CD4-positive, CD25-positive, alpha-beta regulatory T cell (primary cell): ENCODE results near the gene SCD5. TPM values are rescaled to one million over a fixed set of nuclear protein-coding genes. Genes with fewer than 3 reads are reported as not detected.

ENCODE experiments used
- ATAC-seq, 2 donors: fragments of 150-1000 bp; cut with Tn5 transposase; one replicate each; pipeline ENCODE4 v1.10.0; 2021; ENCODE audit warnings: low read depth in 2 of 2, moderate number of reproducible peaks in 2 of 2, moderate library complexity in 1 of 2
- DNase-seq, 3 donors: peaks; one replicate each; pipeline versions ENCODE4 v3.0.0 to v3.0.0-alpha.2; 2012 to 2022; ENCODE audit warnings: mixed read lengths in 1 of 3
- H3K27ac ChIP-seq: one replicate; pipeline ENCODE4 v1.7.0; 2013; ENCODE audit warnings: mild to moderate bottlenecking, low read length; ENCODE audit not compliant: insufficient read depth, poor library complexity, severe bottlenecking
- H3K27me3 ChIP-seq: one replicate; pipeline ENCODE4 v1.7.0; 2013; ENCODE audit warnings: low read length; ENCODE audit not compliant: control insufficient read depth, insufficient read depth
- H3K36me3 ChIP-seq: one replicate; pipeline ENCODE4 v1.7.0; 2013; ENCODE audit warnings: mild to moderate bottlenecking, low read length, moderate library complexity; ENCODE audit not compliant: control insufficient read depth, insufficient read depth
- H3K4me1 ChIP-seq: 2 replicates; pipeline ENCODE4 v1.7.0; 2013; ENCODE audit warnings: mild to moderate bottlenecking, low read length; ENCODE audit not compliant: insufficient read depth, control insufficient read depth, poor library complexity, severe bottlenecking
- H3K4me3 ChIP-seq: one replicate; pipeline ENCODE4 v1.7.0; 2013; ENCODE audit warnings: low read depth, mild to moderate bottlenecking, low read length, moderate library complexity
- H3K9me3 ChIP-seq, 2 experiments: 1 replicate in 1 of 2; 2 replicates in 1 of 2; pipeline ENCODE4 v1.7.0; 2013; ENCODE audit warnings: low read length in 2 of 2, mild to moderate bottlenecking in 1 of 2, moderate library complexity in 1 of 2; ENCODE audit not compliant: control insufficient read depth in 2 of 2
- H3K27ac Mint-ChIP-seq, 3 donors: one replicate each; pipeline ENCODE4 v1.8.0; 2020 to 2022; ENCODE audit warnings: mild to moderate bottlenecking in 3 of 3, mixed read lengths in 3 of 3, moderate library complexity in 2 of 3
- H3K27me3 Mint-ChIP-seq: one replicate; pipeline ENCODE4 v1.8.0; 2022; ENCODE audit warnings: mild to moderate bottlenecking, mixed read lengths
- H3K36me3 Mint-ChIP-seq: one replicate; pipeline ENCODE4 v1.8.0; 2020; ENCODE audit warnings: mixed read lengths
- H3K4me1 Mint-ChIP-seq, 4 donors: one replicate each; pipeline ENCODE4 v1.8.0; 2020 to 2022; ENCODE audit warnings: mixed read lengths in 4 of 4, mild to moderate bottlenecking in 1 of 4
- H3K4me3 Mint-ChIP-seq, 4 donors: one replicate each; pipeline ENCODE4 v1.8.0; 2020 to 2022; ENCODE audit warnings: mild to moderate bottlenecking in 4 of 4, mixed read lengths in 4 of 4, moderate library complexity in 3 of 4
- H3K9me3 Mint-ChIP-seq, 7 donors: one replicate each; pipeline ENCODE4 v1.8.0; 2020 to 2022; ENCODE audit warnings: mixed read lengths in 7 of 7, mild to moderate bottlenecking in 3 of 7, moderate library complexity in 2 of 7
- polyA plus RNA-seq, 4 donors: library from polyadenylated mRNA; unstranded; fragments of 300-500 nt; fragmentation: Illumina TruSeq; gene quantifications; one replicate each; pipeline ENCODE4 v1.2.3, GENCODE V29; 2021
- total RNA-seq: library from RNA; stranded (reverse); gene quantifications from one replicate; pipeline ENCODE4 v1.2.3, GENCODE V29; 2022

Gene SCD5
- total and polyA plus RNA-seq, 5 donors from 2014 or later = 0.12 to 0.14 TPM; not detected in 3

DNA sequence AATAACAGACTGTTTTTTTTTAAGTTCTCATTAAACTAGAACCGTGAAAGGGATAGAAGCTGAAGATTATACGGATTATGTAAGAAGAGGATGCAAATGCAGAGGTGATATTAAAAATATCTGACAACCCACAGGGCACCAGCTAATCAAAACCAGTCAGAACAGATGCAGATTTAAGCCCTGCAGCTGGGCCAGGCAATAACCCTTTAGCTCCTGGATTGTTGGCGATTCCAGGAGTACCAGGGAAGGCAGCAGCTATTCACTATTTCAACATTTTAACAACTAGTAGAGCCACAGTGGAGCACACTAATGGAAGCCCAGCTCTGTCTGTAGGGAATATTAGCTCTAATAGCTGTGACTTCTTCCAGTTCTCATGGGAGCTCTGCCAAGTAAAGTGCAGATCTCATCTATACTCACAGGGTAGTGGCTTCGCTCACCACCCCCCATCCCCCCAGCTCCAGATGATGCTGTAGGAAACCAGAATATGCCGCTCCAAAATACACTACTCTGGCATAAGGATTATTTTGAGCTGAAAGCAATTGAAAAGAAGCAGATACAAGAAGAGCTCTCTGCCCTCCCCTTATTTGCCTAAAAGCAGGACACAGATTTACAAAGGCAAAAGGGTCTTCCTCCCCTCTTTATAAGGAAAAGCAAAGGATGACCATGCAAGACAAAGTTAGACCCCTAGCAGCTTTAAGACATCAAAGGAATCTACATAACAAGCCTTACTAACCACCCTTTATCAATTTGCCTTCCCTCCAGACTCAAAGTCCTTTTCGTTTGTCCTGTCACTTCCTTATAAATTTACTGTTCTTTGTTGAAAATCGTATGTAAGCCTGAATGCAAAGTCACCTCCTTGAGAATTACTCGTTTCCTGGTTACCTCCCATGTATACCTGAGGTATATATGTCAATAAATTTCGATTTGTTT lies 13.7 kb downstream of the SCD5 start:
- peaks cover 38% of the 10 kb centered on the region for H3K27me3 Mint-ChIP-seq
- H3K36me3 ChIP-seq = no peaks in the 10 kb centered on the region
- no peaks in the 10 kb centered on the region for H3K36me3 Mint-ChIP-seq
- no peaks in the 10 kb centered on the region for H3K4me1 Mint-ChIP-seq
- H3K4me3 ChIP-seq = no peak overlapping the region
- H3K27ac ChIP-seq = no peak overlapping the region
- H3K9me3 ChIP-seq = no peaks in the 10 kb centered on the region
- DNase-seq (no peak), ATAC-seq (no peak)
- no peaks in the 10 kb centered on the region for H3K4me1 ChIP-seq
- H3K27me3 ChIP-seq = peaks cover 7% of the 10 kb centered on the region
- H3K4me3 Mint-ChIP-seq = no peak overlapping the region
- no peak overlapping the region for H3K27ac Mint-ChIP-seq
- H3K9me3 Mint-ChIP-seq = peaks cover 0 to 3% (median 0%) of the 10 kb centered on the region in 7 donors

DNA sequence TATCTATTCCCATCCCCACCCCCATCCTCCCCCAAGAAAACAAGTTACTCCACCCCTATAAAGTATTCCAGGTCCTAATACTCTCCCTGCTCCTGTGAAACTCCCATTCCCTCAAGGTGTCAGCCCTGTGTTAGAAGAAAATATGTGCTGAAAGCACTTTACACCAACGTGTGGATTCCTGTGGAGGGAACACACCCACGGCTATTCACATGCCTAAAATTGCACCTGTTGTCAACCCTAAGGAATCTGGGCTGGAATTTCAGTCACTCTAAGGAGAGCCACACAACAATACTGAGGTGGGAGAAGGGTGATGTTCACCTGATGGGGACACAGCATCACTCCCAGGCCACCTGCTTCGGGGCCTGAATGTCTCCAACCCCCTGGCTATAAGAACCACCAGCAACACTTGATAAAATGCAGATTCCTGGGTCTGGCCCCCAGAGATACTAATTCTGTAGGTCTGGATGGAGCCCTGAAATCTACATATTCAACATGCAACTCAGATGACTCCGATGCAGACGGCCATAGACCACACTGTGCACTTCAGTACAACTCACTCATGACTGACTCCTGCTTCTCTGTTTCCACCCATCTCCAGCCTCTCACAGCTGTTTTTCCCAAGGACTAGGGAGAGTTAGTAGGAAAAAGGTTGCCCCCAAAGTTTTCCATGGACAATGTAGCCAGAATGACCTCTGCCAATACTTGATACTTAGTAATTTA lies 15.8 kb downstream of the SCD5 start:
- Mint-ChIP-seq H3K4me3 (no peak overlapping the region), H3K27me3 (peaks cover 18% of the 10 kb centered on the region), H3K27ac (no peak overlapping the region), H3K36me3 (no peaks in the 10 kb centered on the region), H3K9me3 (peaks cover 0 to 3% (median 0%) of the 10 kb centered on the region in 7 donors), H3K4me1 (no peaks in the 10 kb centered on the region)
- DNase-seq (no peak), ATAC-seq (no peak)
- Histone ChIP-seq H3K9me3 (no peaks in the 10 kb centered on the region), H3K27me3 (peaks cover 7% of the 10 kb centered on the region), H3K4me3 (no peak overlapping the region), H3K4me1 (no peaks in the 10 kb centered on the region), H3K27ac (no peak overlapping the region), H3K36me3 (no peaks in the 10 kb centered on the region)

DNA sequence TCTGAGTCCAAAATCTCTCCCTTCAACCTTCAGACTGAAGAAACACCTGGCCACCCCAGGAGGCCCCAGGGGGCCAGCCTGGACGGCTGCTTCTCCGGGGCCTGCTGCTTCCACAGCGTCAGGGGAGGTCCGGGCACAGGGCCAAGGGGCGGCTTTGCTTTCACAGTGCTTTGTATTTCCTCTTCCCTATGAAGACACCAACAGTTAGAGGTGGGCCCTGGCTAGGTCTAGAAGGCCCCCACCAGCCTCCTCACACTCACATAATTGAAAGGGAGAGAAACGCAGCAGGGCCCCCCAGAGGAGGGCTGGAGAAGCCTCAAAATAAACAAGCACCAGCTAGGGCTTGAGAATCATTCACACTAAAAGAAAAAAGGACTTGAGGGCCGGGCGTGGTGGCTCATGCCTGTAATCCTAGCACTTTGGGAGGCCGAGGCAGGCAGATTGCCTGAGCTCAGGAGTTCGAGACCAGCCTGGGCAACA lies 17.8 kb downstream of the SCD5 start:
- Histone ChIP-seq H3K4me1 (no peaks in the 10 kb centered on the region), H3K36me3 (no peaks in the 10 kb centered on the region), H3K4me3 (no peak overlapping the region), H3K9me3 (no peaks in the 10 kb centered on the region), H3K27ac (no peak overlapping the region), H3K27me3 (peaks cover 2% of the 10 kb centered on the region)
- no peaks in the 10 kb centered on the region for H3K36me3 Mint-ChIP-seq
- H3K4me3 Mint-ChIP-seq = no peak overlapping the region
- H3K27ac Mint-ChIP-seq = no peak overlapping the region
- peaks cover 14% of the 10 kb centered on the region for H3K27me3 Mint-ChIP-seq
- ATAC-seq (no peak), DNase-seq (no peak)
- peaks cover 0 to 4% (median 0%) of the 10 kb centered on the region in 7 donors for H3K9me3 Mint-ChIP-seq
- H3K4me1 Mint-ChIP-seq = no peaks in the 10 kb centered on the region

DNA sequence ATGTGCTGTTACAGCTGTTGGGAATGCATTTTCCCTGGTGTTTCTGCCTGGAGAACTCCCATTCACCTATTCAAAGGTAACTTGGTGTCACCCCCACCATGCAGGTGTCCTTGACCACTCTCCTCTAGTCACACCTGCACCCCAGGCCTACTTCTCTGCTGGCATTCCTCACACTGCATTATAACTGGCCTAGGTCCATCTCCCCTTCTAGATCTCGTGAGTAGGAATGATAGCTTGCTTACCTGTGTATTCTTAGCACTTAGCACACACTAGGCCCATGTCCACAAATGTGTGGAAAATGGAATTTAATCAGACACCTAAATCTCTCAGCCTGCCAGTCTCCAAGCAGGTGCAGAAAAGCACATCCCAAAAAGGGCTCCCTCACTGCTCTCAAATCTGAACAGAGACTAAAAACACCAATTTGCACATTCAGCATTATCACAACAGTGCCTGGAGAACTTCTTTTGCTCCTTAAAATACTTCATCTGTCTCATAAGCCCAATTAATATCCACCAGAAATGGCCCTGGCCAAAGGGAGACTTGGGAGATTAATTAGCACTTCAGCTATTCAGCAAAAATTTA lies 18.3 kb downstream of the SCD5 start:
- no peak overlapping the region for H3K27ac ChIP-seq
- Mint-ChIP-seq H3K36me3 (no peaks in the 10 kb centered on the region), H3K27ac (no peak overlapping the region), H3K4me1 (no peaks in the 10 kb centered on the region), H3K9me3 (peaks cover 0 to 4% (median 0%) of the 10 kb centered on the region in 7 donors), H3K27me3 (peaks cover 9% of the 10 kb centered on the region), H3K4me3 (no peak overlapping the region)
- no peak overlapping the region for H3K4me3 ChIP-seq
- no peaks in the 10 kb centered on the region for H3K4me1 ChIP-seq
- DNase-seq (no peak), ATAC-seq (no peak)
- no peaks in the 10 kb centered on the region for H3K36me3 ChIP-seq
- H3K27me3 ChIP-seq = peaks cover 2% of the 10 kb centered on the region
- H3K9me3 ChIP-seq = no peaks in the 10 kb centered on the region

DNA sequence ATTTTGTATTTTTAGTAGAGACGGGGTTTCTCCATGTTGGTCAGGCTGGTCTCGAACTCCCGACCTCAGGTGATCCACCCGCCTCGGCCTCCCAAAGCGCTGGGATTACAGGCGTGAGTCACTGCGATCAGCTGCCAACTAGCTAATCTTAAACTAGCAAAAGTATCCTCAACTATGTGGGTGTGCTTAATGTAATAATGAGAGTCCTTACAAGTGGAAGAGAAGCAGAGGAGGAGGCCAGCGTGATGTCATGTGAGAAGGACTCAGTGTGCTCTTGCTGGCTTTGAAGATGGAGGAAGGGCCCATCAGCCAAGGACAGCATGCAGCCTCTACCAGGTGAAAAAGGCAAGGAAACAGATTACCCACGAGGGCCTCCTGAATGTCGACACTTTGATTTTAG lies 19.6 kb downstream of the SCD5 start:
- H3K4me3 ChIP-seq = no peak overlapping the region
- ATAC-seq (no peak), DNase-seq (no peak)
- peaks cover 0 to 4% (median 0%) of the 10 kb centered on the region in 7 donors for H3K9me3 Mint-ChIP-seq
- peaks cover 2% of the 10 kb centered on the region for H3K27me3 ChIP-seq
- H3K27me3 Mint-ChIP-seq = peaks cover 14% of the 10 kb centered on the region
- no peaks in the 10 kb centered on the region for H3K36me3 Mint-ChIP-seq
- H3K27ac ChIP-seq = no peak overlapping the region
- no peaks in the 10 kb centered on the region for H3K4me1 ChIP-seq
- no peak overlapping the region for H3K27ac Mint-ChIP-seq
- H3K36me3 ChIP-seq = no peaks in the 10 kb centered on the region
- H3K9me3 ChIP-seq = no peaks in the 10 kb centered on the region
- H3K4me3 Mint-ChIP-seq = no peak overlapping the region
- H3K4me1 Mint-ChIP-seq = no peaks in the 10 kb centered on the region

DNA sequence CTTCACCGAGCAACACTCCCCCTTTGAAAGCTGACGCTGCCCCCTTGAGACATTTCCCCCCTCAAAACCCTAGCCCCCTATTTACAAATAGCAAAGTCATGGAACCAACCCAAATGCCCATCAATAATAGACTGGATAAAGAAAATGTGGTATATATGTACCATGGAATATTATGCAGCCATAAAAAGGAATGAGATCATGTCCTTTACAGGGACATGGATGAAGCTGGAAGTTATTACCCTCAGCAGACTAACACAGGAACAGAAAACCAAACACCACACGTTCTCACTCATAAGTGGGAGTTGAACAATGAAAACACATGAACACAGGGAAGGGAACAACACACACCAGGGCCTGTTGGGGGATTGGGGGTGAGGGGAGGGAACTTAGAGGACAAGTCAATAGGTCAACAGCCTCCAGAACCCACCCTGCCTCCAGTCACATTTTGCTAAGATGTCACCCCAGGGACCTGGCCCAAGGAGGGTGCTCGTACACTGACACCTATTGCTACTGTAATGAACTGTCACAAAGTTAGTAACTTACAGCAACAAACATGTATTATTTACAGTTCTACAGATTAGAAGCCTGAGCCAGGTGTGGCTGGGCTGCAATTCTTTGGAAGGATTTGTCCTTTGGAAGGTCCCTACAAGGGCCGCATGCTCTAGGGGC lies 20.6 kb downstream of the SCD5 start:
- no peaks in the 10 kb centered on the region for H3K4me1 Mint-ChIP-seq
- no peak overlapping the region for H3K27ac Mint-ChIP-seq
- H3K4me3 Mint-ChIP-seq = no peak overlapping the region
- ATAC-seq = no peak
- H3K4me1 ChIP-seq = no peaks in the 10 kb centered on the region
- H3K27ac ChIP-seq = no peak overlapping the region
- H3K9me3 Mint-ChIP-seq = peaks cover 0 to 4% (median 0%) of the 10 kb centered on the region in 7 donors
- no peaks in the 10 kb centered on the region for H3K36me3 Mint-ChIP-seq
- DNase-seq = no peak
- no peaks in the 10 kb centered on the region for H3K9me3 ChIP-seq
- H3K4me3 ChIP-seq = no peak overlapping the region
- no peaks in the 10 kb centered on the region for H3K36me3 ChIP-seq
- peaks cover 17% of the 10 kb centered on the region for H3K27me3 Mint-ChIP-seq
- peaks cover 2% of the 10 kb centered on the region for H3K27me3 ChIP-seq

DNA sequence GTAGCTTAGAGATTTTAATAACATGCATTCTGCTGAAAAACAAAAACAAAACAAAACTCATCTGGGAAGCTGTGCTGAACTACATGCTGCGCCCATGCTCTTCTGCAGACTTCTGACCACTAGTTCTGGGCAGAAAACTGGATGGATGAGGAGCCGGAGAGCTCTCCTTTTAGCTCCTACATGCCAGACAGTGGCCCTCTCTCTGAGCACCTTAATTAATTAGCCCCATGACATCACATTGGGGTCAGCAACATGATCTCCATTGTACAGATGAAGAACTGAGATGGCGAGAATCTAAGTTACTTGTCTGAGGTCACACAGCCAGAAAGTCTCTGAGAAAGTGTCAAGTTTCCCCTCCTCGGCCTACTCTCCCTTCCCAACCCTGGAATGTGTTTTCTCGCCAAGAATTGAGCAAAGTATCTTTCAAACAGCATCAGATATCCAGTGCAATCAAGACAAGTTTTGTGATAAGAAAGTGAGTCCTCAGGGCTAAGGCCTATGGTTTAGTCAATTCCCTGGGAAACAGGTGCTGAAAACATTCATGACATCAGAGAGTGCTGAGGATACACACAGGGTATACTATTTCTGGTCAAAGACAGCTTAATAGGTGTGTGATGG lies 21.6 kb downstream of the SCD5 start:
- no peaks in the 10 kb centered on the region for H3K36me3 ChIP-seq
- DNase-seq = no peak
- H3K27me3 ChIP-seq = no peaks in the 10 kb centered on the region
- H3K9me3 ChIP-seq = no peaks in the 10 kb centered on the region
- Mint-ChIP-seq H3K9me3 (peaks cover 0 to 4% (median 0%) of the 10 kb centered on the region in 7 donors), H3K4me1 (no peaks in the 10 kb centered on the region), H3K27ac (no peak overlapping the region), H3K36me3 (no peaks in the 10 kb centered on the region), H3K4me3 (no peak overlapping the region), H3K27me3 (peaks cover 9% of the 10 kb centered on the region)
- H3K4me3 ChIP-seq = no peak overlapping the region
- no peak overlapping the region for H3K27ac ChIP-seq
- H3K4me1 ChIP-seq = no peaks in the 10 kb centered on the region
- ATAC-seq = no peak
